Esophagus muscularis mucosa (tissue), 4 donors: ENCODE results near the gene DRD4. TPM values are rescaled to one million over a fixed set of nuclear protein-coding genes. Genes with fewer than 3 reads are reported as not detected.
A peak's percentile ranks its signal among the peaks of the same experiment; 100 is the strongest.

Experiments used
- DNase-seq: peaks from one replicate; pipeline ENCODE4 v3.0.0-alpha.2; 2017; ENCODE audit errors: extremely low spot score
- H3K27ac ChIP-seq, 4 donors: fragments of 200-600 bp; sonication (generic); replicated peaks in 1 of 4; 1 replicate in 3 of 4; 2 replicates in 1 of 4; pipeline ENCODE4 v1.5.1; 2016 to 2019; ENCODE audit warnings: mild to moderate bottlenecking in 1 of 4
- H3K27me3 ChIP-seq, 4 donors: fragments of 200-600 bp; sonication (generic); one replicate each; pipeline versions ENCODE4 v1.5.1 to v1.6.0; 2016 to 2019
- H3K36me3 ChIP-seq, 4 donors: fragments of 200-600 bp; sonication (generic); one replicate each; pipeline ENCODE4 v1.5.1; 2016 to 2019
- H3K4me1 ChIP-seq, 4 donors: fragments of 200-600 bp; sonication (generic); one replicate each; pipeline ENCODE4 v1.5.1; 2016 to 2019
- H3K4me3 ChIP-seq, 4 donors: fragments of 200-600 bp; sonication (generic); 1 replicate in 2 of 4; 2 replicates in 2 of 4; pipeline ENCODE4 v1.5.1; 2016 to 2019; ENCODE audit warnings: mild to moderate bottlenecking in 4 of 4, moderate library complexity in 1 of 4
- H3K9me3 ChIP-seq, 4 donors: fragments of 200-600 bp; sonication (generic); 1 replicate in 3 of 4; 2 replicates in 1 of 4; pipeline ENCODE4 v1.5.1; 2016 to 2019
- EP300 ChIP-seq: sonication (generic); formaldehyde crosslinking; IDR thresholded peaks from one replicate; pipeline ENCODE4 v1.6.1; 2017; ENCODE audit warnings: antibody characterized with exemption
- POLR2A ChIP-seq: fragments of 450-650 bp; IDR thresholded peaks from one replicate; pipeline ENCODE4 v1.6.1; 2017; ENCODE audit warnings: antibody characterized with exemption, moderate library complexity, mild to moderate bottlenecking, low read depth
- POLR2AphosphoS5 ChIP-seq, 2 donors: sonication (generic); formaldehyde crosslinking; IDR thresholded peaks; one replicate each; pipeline ENCODE4 v1.6.1; 2017; ENCODE audit warnings: antibody characterized with exemption in 2 of 2
- WGBS: methylation state at CpG from one replicate; pipeline ENCODE4 v1.1.5; 2018; 5-methylcytosine and 5-hydroxymethylcytosine counted together
- intact Hi-C: fragments of 100-400 bp; cut with DNase I; formaldehyde crosslinking; loops from one replicate; pipeline ENCODE4 v1.15.1; 2023
- total RNA-seq, 4 donors: library from RNA; depleted of rRNA; stranded (reverse); fragments of >200 nt; gene quantifications; one replicate each; pipeline versions ENCODE4 v1.1.0 to v1.2.1, GENCODE V29; 2016
- TF ChIP-seq, protein P1 (sequence below), 3 experiments: fragments of 200-600 bp in 2 of 3; fragments of 450-650 bp in 1 of 3; sonication (generic) in 2 of 3; IDR thresholded peaks; one replicate each; pipeline ENCODE4 v1.5.1; 2017 to 2019; ENCODE audit warnings: antibody characterized with exemption in 3 of 3, mild to moderate bottlenecking in 2 of 3, moderate library complexity in 1 of 3

The DRD4 gene
- total RNA-seq, 4 donors from 2014 or later = 0.26 to 1.1 (median 0.42) TPM; not detected in 1

DNA sequence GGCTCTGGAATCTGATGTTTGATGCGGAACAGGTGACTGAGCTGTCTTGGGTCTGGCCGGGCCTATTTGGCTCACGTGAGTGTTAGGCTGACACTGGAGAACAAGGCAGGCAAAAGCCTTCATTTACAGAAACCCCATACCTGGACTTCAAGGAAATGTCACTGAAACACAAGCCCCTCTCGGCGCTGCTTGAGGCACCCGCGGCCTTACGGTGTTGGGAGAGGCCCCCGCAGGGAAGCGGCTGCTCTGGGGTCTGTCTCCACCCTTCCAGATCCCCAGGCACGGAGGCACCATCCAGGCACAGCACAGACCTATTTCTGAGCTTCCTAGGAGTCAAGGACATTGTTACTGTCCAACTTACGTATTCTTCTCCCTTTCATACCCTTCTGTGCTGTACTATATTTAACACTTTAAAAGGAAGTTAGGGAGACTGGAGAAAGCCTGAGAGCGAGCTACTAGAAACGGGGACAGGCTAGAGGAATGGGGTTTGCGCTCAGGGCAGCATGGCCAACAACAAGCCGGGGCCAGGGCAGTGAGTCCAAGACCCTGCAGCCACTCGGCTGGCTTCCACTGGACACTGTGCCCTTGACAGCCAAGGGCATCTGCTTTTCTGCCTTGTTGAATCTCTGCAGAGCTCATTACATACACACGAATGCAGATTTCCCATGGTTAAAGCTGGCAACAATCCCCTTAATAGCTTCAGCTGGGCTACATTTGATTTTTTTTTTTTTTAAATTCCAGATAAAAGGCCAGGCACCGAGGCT is 23.8 kb downstream of the DRD4 start:
- Histone ChIP-seq H3K27ac (no peak overlapping the region), H3K27me3 (no peaks in the 10 kb centered on the region), H3K36me3 (peaks cover 16 to 74% (median 62%) of the 10 kb centered on the region in 4 donors), H3K9me3 (no peaks in the 10 kb centered on the region), H3K4me3 (no peak overlapping the region), H3K4me1 (peaks cover 0 to 14% (median 9%) of the 10 kb centered on the region in 4 donors)
- DNase-seq = no peak
- intact Hi-C loops = no loop called here
- 85% methylated on average over 19 of the region's 19 CpGs for WGBS
- TF ChIP-seq, protein P1, sequence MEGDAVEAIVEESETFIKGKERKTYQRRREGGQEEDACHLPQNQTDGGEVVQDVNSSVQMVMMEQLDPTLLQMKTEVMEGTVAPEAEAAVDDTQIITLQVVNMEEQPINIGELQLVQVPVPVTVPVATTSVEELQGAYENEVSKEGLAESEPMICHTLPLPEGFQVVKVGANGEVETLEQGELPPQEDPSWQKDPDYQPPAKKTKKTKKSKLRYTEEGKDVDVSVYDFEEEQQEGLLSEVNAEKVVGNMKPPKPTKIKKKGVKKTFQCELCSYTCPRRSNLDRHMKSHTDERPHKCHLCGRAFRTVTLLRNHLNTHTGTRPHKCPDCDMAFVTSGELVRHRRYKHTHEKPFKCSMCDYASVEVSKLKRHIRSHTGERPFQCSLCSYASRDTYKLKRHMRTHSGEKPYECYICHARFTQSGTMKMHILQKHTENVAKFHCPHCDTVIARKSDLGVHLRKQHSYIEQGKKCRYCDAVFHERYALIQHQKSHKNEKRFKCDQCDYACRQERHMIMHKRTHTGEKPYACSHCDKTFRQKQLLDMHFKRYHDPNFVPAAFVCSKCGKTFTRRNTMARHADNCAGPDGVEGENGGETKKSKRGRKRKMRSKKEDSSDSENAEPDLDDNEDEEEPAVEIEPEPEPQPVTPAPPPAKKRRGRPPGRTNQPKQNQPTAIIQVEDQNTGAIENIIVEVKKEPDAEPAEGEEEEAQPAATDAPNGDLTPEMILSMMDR (IDR thresholded peaks at IDR 0.05) = no peak
- no peak for TF ChIP-seq POLR2A
- TF ChIP-seq EP300 = no peak
- no peak for TF ChIP-seq POLR2AphosphoS5 (IDR thresholded peaks at IDR 0.05)

DNA sequence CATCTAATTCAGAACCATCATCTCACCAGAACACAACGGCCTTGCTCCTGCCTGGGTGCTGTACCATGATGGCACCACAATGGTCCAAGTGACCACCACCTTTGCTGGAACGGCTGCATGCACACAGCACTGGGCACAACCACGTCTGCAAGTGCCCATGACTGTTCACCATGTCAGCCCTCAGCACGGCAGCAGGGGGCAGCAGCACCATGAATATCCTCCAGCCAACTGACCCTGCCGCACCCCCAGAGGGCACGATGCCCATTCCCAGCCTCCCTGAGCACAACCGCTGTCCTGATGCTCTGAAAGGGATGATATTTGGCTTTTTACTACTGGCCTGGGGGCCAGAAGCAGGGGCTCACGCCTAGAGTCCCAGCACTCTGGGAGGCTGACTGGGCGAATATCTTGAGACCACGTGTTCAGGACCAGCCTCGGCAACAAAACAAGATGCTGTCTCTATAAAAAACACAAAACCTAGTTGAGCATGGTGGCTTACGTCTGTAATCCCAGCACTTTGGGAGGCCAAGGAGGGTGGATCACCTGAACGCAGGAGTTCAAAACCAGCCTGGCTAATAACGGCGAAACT is 25.7 kb downstream of the DRD4 start:
- DNase-seq = no peak
- H3K9me3 ChIP-seq = no peaks in the 10 kb centered on the region
- peak; percentile 18 to 33 for TF ChIP-seq POLR2AphosphoS5 (IDR thresholded peaks at IDR 0.05)
- TF ChIP-seq, protein P1 (IDR thresholded peaks at IDR 0.05) = peak; percentile 64 to 79 (median 77)
- TF ChIP-seq POLR2A = no peak
- H3K4me1 ChIP-seq = peaks cover 0 to 21% (median 14%) of the 10 kb centered on the region in 4 donors
- no peak overlapping the region for H3K4me3 ChIP-seq
- intact Hi-C loops = loop anchor here (2.0 kb wide), 1 partner anchor 66 kb away; no protein-coding TSS in a partner anchor
- no peak overlapping the region for H3K27ac ChIP-seq
- peaks cover 8 to 80% (median 52%) of the 10 kb centered on the region in 4 donors for H3K36me3 ChIP-seq
- WGBS = 64% methylated on average over 12 of the region's 15 CpGs
- no peaks in the 10 kb centered on the region for H3K27me3 ChIP-seq

DNA sequence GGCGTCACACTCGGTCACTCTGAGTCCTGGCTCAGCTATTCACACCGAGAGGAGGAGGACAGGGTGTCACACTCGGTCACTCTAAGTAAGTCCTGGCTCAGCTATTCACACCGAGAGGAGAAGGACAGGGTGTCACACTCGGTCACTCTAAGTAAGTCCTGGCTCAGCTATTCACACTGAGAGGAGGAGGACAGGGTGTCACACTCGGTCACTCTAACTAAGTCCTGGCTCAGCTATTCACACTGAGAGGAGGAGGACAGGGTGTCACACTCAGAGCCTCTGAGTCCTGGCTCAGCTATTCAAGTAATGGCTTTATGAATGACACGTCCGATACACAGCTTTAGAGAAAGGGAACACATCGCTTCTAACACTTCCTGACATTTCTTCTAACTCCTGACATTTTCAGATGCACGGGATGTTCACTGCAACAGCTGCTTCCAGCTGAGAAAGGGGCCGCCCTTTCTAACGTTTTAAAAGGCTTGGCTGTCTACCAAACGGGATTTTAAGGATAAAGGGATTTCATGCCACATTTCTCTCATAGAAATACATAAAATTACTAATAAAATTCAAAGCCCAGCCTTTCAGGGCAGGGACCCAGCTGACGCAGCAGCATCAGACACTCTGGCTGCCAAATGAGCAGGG is 28.1 kb downstream of the DRD4 start:
- Histone ChIP-seq H3K4me1 (peaks cover 0 to 21% (median 14%) of the 10 kb centered on the region in 4 donors), H3K27me3 (no peaks in the 10 kb centered on the region), H3K27ac (peak overlapping the region; percentile 52 to 72 (median 60)), H3K9me3 (no peaks in the 10 kb centered on the region), H3K4me3 (no peak overlapping the region), H3K36me3 (peaks cover 0 to 58% (median 34%) of the 10 kb centered on the region in 4 donors)
- no peak for TF ChIP-seq EP300
- TF ChIP-seq POLR2AphosphoS5 (IDR thresholded peaks at IDR 0.05) = peak in 1 of 2 donors; percentile 35
- TF ChIP-seq, protein P1 (IDR thresholded peaks at IDR 0.05) = no peak
- no peak for TF ChIP-seq POLR2A
- intact Hi-C loops = no loop called here
- DNase-seq = no peak
- 67% methylated on average over 12 of the region's 15 CpGs for WGBS

DNA sequence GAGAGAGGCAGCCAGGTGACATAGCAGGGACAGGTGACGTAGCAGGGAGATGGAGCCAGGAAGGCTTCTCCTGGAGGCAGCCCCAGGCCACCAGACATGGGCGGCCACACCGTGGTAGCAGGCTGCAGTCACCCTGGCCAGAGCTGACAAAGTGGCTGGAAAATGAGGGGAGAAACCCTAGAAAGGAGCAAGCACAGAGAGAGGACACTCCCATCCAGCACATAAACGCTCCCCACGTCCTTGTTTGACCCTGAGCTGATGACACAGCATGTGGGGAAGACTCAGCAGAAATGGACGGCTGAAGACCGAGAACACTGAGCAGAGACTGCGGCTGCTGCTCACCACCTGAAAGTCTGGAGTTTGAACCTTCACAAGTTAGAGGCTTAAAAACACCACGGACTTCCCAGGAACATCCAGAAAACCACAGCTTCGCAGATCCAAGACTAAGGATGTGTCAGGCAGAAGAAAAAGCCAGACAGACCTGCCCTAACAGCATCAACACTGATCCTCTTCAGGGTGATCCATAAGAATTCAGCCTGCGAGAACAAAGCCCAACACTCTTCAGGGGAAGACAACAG is 28.7 kb downstream of the DRD4 start:
- Histone ChIP-seq H3K9me3 (no peaks in the 10 kb centered on the region), H3K4me3 (no peak overlapping the region), H3K27me3 (no peaks in the 10 kb centered on the region), H3K27ac (peak overlapping the region; percentile 52 to 72 (median 60)), H3K36me3 (peaks cover 0 to 52% (median 30%) of the 10 kb centered on the region in 4 donors), H3K4me1 (peaks cover 0 to 21% (median 14%) of the 10 kb centered on the region in 4 donors)
- TF ChIP-seq POLR2AphosphoS5 (IDR thresholded peaks at IDR 0.05) = peak in 1 of 2 donors; percentile 40
- no peak for TF ChIP-seq POLR2A
- TF ChIP-seq, protein P1 (IDR thresholded peaks at IDR 0.05) = no peak
- no peak for TF ChIP-seq EP300
- DNase-seq = no peak
- 54% methylated on average over 11 of the region's 11 CpGs for WGBS
- intact Hi-C loops = no loop called here
